CD8-positive, alpha-beta memory T cell (primary cell): ENCODE data around the gene FOXC1. TPM values are rescaled to one million over a fixed set of nuclear protein-coding genes. Genes with fewer than 3 reads are reported as not detected.

Experiments used
- CTCF ChIA-PET: fragments of 350-600 bp; sonication (Branson Sonifier 250); formaldehyde crosslinking; loops from one replicate; lab custom pipeline; 2021; ENCODE audit warnings: antibody characterized with exemption; lab: Charles Lee
- POLR2A ChIA-PET: fragments of 350-600 bp; sonication (Branson Sonifier 250); formaldehyde crosslinking; loops from one replicate; lab custom pipeline; 2021; ENCODE audit warnings: antibody characterized with exemption; lab: Charles Lee
- DNase-seq, 5 donors: peaks; one replicate each; pipeline versions ENCODE4 v3.0.0 to v3.0.0-alpha.2; 2020 to 2022; ENCODE audit warnings: mixed read lengths in 1 of 5
- H3K27ac ChIP-seq: one replicate; pipeline ENCODE4 v1.7.0; 2013; ENCODE audit warnings: low read depth, mild to moderate bottlenecking, low read length, moderate library complexity
- H3K27me3 ChIP-seq: 2 replicates; pipeline ENCODE4 v1.7.0; 2013; ENCODE audit warnings: low read length, mild to moderate bottlenecking; ENCODE audit not compliant: insufficient read depth, poor library complexity, severe bottlenecking
- H3K36me3 ChIP-seq: 2 replicates; pipeline ENCODE4 v1.7.0; 2013; ENCODE audit warnings: mild to moderate bottlenecking, low read length, moderate library complexity; ENCODE audit not compliant: insufficient read depth
- H3K4me1 ChIP-seq: 2 replicates; pipeline ENCODE4 v1.7.0; 2013; ENCODE audit warnings: mild to moderate bottlenecking, low read length, moderate library complexity; ENCODE audit not compliant: insufficient read depth
- H3K4me3 ChIP-seq: 2 replicates; pipeline ENCODE4 v1.7.0; 2013; ENCODE audit warnings: mild to moderate bottlenecking, low read length
- H3K9me3 ChIP-seq: 2 replicates; pipeline ENCODE4 v1.7.0; 2013; ENCODE audit warnings: mild to moderate bottlenecking, low read length
- H3K27ac Mint-ChIP-seq, 8 donors: one replicate each; pipeline ENCODE4 v1.8.0; 2020 to 2021; ENCODE audit warnings: mixed read lengths in 8 of 8, mild to moderate bottlenecking in 6 of 8, inconsistent platforms in 3 of 8, moderate library complexity in 3 of 8
- H3K27me3 Mint-ChIP-seq, 2 donors: one replicate each; pipeline ENCODE4 v1.8.0; 2020 to 2021; ENCODE audit warnings: mixed read lengths in 2 of 2, mild to moderate bottlenecking in 1 of 2, moderate library complexity in 1 of 2
- H3K36me3 Mint-ChIP-seq, 3 donors: one replicate each; pipeline ENCODE4 v1.8.0; 2020 to 2021; ENCODE audit warnings: mixed read lengths in 3 of 3, inconsistent platforms in 1 of 3, mild to moderate bottlenecking in 1 of 3
- H3K4me1 Mint-ChIP-seq, 3 donors: one replicate each; pipeline ENCODE4 v1.8.0; 2020 to 2021; ENCODE audit warnings: mixed read lengths in 3 of 3, inconsistent platforms in 1 of 3, mild to moderate bottlenecking in 1 of 3
- H3K4me3 Mint-ChIP-seq, 7 donors: one replicate each; pipeline ENCODE4 v1.8.0; 2020 to 2021; ENCODE audit warnings: mixed read lengths in 7 of 7, mild to moderate bottlenecking in 6 of 7, moderate library complexity in 4 of 7, inconsistent platforms in 2 of 7
- H3K9me3 Mint-ChIP-seq, 5 donors: one replicate each; pipeline ENCODE4 v1.8.0; 2020 to 2022; ENCODE audit warnings: mixed read lengths in 5 of 5, mild to moderate bottlenecking in 3 of 5, moderate library complexity in 2 of 5, inconsistent platforms in 1 of 5
- polyA plus RNA-seq: library from polyadenylated mRNA; unstranded; fragments of 300-500 nt; fragmentation: Illumina TruSeq; gene quantifications from one replicate; pipeline ENCODE4 v1.2.3, GENCODE V29; 2021
- total RNA-seq, 2 experiments: library from RNA; stranded (reverse); gene quantifications; one replicate each; pipeline ENCODE4 v1.2.3, GENCODE V29; 2021

Gene FOXC1
- total and polyA plus RNA-seq, 3 experiments from 2014 or later: not detected

DNA sequence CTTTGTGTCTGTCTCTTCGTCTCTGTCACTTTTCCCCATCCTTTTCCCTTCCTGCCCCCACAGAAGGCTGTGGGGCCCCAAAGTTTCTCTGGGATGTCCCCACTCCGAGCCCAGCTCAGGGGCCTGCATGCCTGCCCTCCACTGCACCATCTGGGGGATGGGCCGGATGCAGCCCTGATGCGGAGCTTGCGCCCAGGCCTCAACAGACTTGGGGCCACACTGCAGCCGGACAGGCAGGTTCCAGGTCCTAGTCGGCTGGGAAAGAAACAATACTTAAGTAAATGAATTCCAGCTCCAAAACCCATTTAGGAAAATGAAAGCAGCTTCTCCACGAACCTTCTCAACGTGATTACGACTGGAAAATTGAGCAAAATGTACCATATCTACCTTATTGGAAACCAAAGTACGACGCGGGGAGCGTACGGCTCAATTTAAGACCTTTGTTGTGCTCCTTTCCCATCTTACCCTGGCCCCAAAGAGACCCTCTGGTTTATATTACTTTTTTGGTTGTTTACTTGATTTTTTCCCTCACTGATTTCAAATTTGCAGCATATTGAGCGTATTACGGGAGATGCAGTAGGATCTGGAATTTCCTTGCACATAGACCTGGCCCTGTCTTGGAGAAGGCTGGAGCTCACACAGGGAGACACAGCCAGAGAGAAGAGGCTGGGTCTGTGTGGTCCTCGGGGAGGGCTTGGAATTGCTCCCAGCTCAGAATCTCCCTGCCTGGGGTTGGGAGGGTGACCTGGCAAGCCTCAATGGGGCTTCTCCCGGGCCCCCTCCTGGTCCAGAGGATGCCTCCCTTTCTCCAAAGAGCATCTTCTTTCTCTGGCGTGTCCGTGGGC lies 8.0 kb downstream of the FOXC1 start:
- H3K4me3 ChIP-seq: no peak overlapping the region
- Mint-ChIP-seq H3K27me3 (peaks cover 57 to 66% of the 10 kb centered on the region in 2 donors), H3K27ac (peak overlapping the region in 1 of 8 donors; percentile 35), H3K9me3 (no peaks in the 10 kb centered on the region), H3K36me3 (peaks cover 2 to 12% (median 10%) of the 10 kb centered on the region in 3 donors), H3K4me1 (peaks cover 3 to 10% (median 9%) of the 10 kb centered on the region in 3 donors), H3K4me3 (no peak overlapping the region)
- no peaks in the 10 kb centered on the region for H3K9me3 ChIP-seq
- no peak overlapping the region for H3K27ac ChIP-seq
- peaks cover 32% of the 10 kb centered on the region for H3K27me3 ChIP-seq
- CTCF ChIA-PET: interaction anchor here (0.8 to 1.6 kb wide), 5 partner anchors 9 to 1017 kb away, joined by 3 to 5 read pairs (median 3); no protein-coding TSS in a partner anchor
- no peak for DNase-seq
- no peaks in the 10 kb centered on the region for H3K36me3 ChIP-seq
- POLR2A ChIA-PET: no interaction called here
- no peaks in the 10 kb centered on the region for H3K4me1 ChIP-seq

DNA sequence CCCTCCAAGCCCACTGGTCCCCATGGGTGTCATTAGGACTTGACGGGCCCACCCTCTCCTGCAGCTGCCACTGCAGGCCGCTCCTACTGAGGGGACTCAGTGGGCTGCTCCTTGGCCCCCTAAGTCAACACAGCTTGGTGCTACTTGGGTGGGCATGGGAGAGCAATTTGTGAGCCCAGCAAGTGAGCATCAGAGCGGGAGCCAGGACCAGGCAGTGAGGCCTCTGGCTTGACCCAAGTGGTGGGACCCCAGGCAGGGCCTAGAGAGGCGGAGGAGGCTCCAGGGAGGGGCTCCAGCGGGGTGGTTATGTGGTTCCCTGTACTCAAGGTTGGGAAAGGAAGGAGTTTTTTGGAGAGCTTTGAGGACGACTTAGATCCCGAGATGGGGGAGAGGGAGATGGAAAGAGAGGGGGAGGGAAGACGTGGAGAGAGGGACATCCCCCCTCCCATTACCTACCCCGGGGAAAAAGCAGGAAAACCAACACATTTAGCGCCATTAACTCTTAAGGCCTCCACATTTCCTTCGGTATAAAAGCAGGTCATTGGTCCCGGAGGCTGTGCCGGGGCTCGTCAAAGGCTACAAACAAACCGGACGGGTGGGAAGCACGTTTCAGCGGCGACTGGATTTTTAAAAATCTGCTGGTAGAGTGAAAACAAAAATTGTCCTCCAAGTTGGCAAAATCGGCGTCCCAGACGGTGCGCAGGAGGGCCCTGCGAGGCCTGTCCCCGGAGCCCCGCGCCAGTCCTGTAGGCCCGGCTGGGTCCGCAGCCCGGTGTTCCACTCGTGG lies 8.8 kb downstream of the FOXC1 start:
- peaks cover 25% of the 10 kb centered on the region for H3K27me3 ChIP-seq
- Mint-ChIP-seq H3K9me3 (no peaks in the 10 kb centered on the region), H3K27ac (no peak overlapping the region), H3K4me1 (peaks cover 3 to 4% (median 3%) of the 10 kb centered on the region in 3 donors), H3K4me3 (no peak overlapping the region), H3K27me3 (peaks cover 58 to 66% of the 10 kb centered on the region in 2 donors), H3K36me3 (peaks cover 2 to 17% (median 16%) of the 10 kb centered on the region in 3 donors)
- CTCF ChIA-PET: no interaction called here
- POLR2A ChIA-PET: no interaction called here
- no peak overlapping the region for H3K4me3 ChIP-seq
- no peaks in the 10 kb centered on the region for H3K36me3 ChIP-seq
- DNase-seq: no peak
- H3K9me3 ChIP-seq: no peaks in the 10 kb centered on the region
- no peak overlapping the region for H3K27ac ChIP-seq
- H3K4me1 ChIP-seq: no peaks in the 10 kb centered on the region

DNA sequence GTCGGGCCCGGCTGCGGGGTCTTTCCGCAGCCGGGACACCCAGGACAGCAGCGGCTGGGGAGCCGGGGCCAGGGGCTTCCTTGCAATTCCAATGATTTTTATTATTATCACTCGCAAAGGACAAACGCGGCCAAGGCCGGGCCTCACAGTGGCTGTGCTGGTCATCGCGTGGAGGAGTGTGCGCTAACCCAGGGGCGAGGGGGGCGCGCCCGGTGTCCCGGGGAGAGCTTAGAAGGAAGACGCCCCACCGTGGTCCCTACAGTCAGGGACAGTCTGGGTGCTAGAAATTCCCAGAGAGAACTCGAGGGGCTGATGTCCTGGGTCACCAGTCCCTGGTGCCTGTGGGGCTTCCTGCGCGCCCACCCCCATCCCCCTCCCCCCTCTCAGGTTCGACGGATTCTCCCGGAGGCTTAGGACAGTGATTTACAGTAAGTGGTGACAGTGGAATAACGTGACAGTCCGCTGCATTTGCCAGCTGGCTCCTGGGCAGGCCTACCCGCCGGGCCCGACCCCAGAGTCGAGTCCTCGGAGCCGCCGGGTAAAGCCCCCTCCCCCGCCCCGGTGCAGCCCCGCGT lies 9.5 kb downstream of the FOXC1 start:
- no peak for DNase-seq
- Histone ChIP-seq H3K27ac (no peak overlapping the region), H3K4me3 (no peak overlapping the region), H3K36me3 (no peaks in the 10 kb centered on the region), H3K4me1 (no peaks in the 10 kb centered on the region), H3K27me3 (peaks cover 19% of the 10 kb centered on the region), H3K9me3 (no peaks in the 10 kb centered on the region)
- peaks cover 0 to 3% (median 2%) of the 10 kb centered on the region in 3 donors for H3K4me1 Mint-ChIP-seq
- H3K36me3 Mint-ChIP-seq: peaks cover 2 to 19% (median 18%) of the 10 kb centered on the region in 3 donors
- no peak overlapping the region for H3K4me3 Mint-ChIP-seq
- CTCF ChIA-PET: no interaction called here
- H3K9me3 Mint-ChIP-seq: no peaks in the 10 kb centered on the region
- peaks cover 58 to 67% of the 10 kb centered on the region in 2 donors for H3K27me3 Mint-ChIP-seq
- H3K27ac Mint-ChIP-seq: no peak overlapping the region
- POLR2A ChIA-PET: no interaction called here

DNA sequence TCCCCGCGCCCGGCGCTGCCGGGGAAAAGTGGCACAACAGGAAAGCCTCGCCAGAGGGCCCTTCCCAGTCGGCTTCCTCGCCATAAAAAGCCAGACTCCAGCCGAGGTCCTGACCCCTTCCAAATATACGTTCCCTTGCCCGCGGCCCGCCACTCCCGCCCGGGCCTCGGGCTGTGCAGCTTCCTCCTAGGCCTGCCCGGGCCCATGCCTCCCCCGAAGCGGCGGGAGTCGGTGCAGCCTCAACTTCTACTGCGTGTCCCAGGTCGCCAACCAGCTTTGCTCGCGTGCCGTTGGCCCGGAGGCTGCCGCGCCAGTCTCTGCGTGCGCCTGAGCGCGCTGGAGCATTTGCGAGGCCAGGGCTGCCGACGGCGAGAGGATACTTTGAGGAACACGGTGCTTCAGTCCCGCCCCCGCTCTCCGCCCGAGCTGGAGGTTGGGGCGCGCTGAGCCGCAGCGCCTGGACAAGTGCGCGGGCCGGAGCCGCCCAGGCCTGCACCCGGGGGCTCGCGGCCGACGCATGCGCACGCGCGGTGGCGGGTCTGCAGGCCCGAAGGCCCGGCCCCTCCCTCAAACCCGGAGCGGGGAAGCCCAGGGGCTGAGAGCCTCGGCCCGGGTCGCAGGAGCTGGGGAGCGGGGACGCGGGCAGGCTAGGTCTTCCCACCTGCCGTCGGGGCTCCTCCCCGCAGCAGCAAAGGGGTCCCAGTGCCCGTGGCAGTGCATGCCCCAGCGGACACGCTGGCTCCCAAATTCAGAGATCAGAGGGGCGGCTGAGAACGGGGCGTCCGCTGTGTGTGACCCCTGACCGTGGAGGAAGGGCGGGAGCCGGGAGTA lies 10.2 kb downstream of the FOXC1 start:
- Mint-ChIP-seq H3K36me3 (peaks cover 2 to 19% (median 18%) of the 10 kb centered on the region in 3 donors), H3K4me1 (peaks cover under 1 to 4% (median 2%) of the 10 kb centered on the region in 3 donors), H3K27me3 (peaks cover 58 to 67% of the 10 kb centered on the region in 2 donors), H3K4me3 (no peak overlapping the region), H3K9me3 (no peaks in the 10 kb centered on the region), H3K27ac (no peak overlapping the region)
- Histone ChIP-seq H3K27ac (no peak overlapping the region), H3K27me3 (peaks cover 19% of the 10 kb centered on the region), H3K36me3 (no peaks in the 10 kb centered on the region), H3K9me3 (no peaks in the 10 kb centered on the region), H3K4me1 (no peaks in the 10 kb centered on the region), H3K4me3 (no peak overlapping the region)
- DNase-seq: no peak
- CTCF ChIA-PET: no interaction called here
- POLR2A ChIA-PET: no interaction called here

DNA sequence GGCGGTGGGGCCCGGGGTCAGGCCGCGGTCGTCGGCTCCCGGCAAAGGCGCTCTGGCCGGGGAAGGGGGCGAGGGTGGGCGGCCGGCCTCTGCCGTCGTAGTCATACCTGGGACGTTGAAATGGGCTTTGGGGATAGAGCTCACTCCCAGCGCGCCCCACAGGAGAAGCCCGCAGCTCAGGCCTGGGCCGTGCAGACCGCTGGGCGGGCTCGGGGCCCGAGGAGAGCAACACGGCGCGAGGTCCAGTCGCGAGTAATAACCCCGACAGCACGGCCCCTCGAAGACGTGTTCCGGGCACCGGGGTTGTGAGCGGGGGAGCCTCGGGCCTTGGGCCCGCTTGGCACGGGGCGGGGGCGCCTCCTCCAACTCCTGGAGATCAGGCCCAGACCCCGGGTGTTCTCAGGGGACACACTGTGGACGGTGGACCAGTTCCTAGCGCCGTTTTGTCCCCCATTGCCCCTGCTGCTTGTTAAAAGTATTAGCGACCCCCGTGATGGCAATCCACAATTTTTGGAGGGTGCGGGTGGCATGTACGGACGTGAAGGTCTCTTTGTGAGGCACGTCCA lies 10.9 kb downstream of the FOXC1 start:
- H3K27me3 Mint-ChIP-seq: peaks cover 61 to 71% of the 10 kb centered on the region in 2 donors
- H3K4me3 Mint-ChIP-seq: no peak overlapping the region
- Histone ChIP-seq H3K36me3 (no peaks in the 10 kb centered on the region), H3K9me3 (no peaks in the 10 kb centered on the region), H3K4me1 (peaks cover 5% of the 10 kb centered on the region), H3K27ac (no peak overlapping the region), H3K27me3 (peaks cover 23% of the 10 kb centered on the region), H3K4me3 (no peak overlapping the region)
- DNase-seq: no peak
- ChIA-PET POLR2A (no interaction called here), CTCF (no interaction called here)
- H3K4me1 Mint-ChIP-seq: peaks cover 8 to 11% (median 8%) of the 10 kb centered on the region in 3 donors
- H3K36me3 Mint-ChIP-seq: peaks cover 2 to 19% (median 18%) of the 10 kb centered on the region in 3 donors
- H3K9me3 Mint-ChIP-seq: no peaks in the 10 kb centered on the region
- H3K27ac Mint-ChIP-seq: no peak overlapping the region

DNA sequence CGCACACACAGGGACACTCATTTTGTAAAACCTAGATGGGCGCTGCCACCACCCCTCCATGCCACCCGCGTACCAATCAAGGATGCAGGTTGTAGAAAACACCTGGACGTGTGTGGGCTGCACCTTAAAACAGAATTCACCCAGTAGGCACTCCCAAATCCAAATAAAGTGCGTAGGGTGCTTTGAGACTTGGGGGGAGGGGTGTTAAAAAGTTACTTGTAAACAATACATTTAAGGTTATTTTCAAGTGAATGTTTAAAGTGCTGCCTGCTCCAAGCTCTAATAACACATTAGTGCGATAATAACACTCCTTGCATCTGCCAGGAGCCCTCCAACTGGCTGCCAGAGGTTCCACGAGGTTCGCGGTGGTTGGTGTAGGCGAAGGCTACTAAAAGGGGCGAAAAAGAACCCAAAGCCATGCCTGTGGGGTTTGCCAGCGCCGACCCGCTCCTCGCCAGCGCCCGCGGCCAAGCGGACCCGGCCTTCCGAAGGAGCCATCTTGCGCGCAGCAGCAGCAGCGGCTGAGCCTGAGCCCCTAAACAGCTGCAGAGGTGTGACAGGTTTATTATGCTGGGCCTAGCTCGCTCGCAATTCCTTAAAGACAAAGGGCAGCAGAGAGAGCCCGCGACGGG lies 11.5 kb downstream of the FOXC1 start:
- peaks cover 25% of the 10 kb centered on the region for H3K27me3 ChIP-seq

More for the DNA sequence above, 11.5 kb downstream of the FOXC1 start:
- ChIA-PET CTCF (no interaction called here), POLR2A (no interaction called here)
- DNase-seq: no peak
- Mint-ChIP-seq H3K4me3 (no peak overlapping the region), H3K27ac (no peak overlapping the region), H3K4me1 (peaks cover 12 to 17% (median 13%) of the 10 kb centered on the region in 3 donors), H3K36me3 (peaks cover 2 to 19% (median 18%) of the 10 kb centered on the region in 3 donors), H3K9me3 (no peaks in the 10 kb centered on the region), H3K27me3 (peaks cover 58 to 71% of the 10 kb centered on the region in 2 donors)
- peaks cover 7% of the 10 kb centered on the region for H3K4me1 ChIP-seq
- no peak overlapping the region for H3K4me3 ChIP-seq
- no peaks in the 10 kb centered on the region for H3K36me3 ChIP-seq
- no peaks in the 10 kb centered on the region for H3K9me3 ChIP-seq
- no peak overlapping the region for H3K27ac ChIP-seq
